Fibroblast of pulmonary artery (primary cell): Measurements from ENCODE around the gene ERCC4.

ENCODE experiments used
- DNase-seq: peaks from one replicate; pipeline ENCODE4 v3.0.0-alpha.2; 2010; ENCODE audit warnings: low read depth
- H3K4me3 ChIP-seq: replicated peaks from 2 replicates; pipeline ENCODE4 v1.5.1; 2011; ENCODE audit warnings: low read depth, mild to moderate bottlenecking, control low read depth, low read length, moderate library complexity
- TF ChIP-seq, protein P1 (sequence below): IDR thresholded peaks from 2 replicates; pipeline ENCODE4 v1.5.1; 2011; ENCODE audit warnings: mild to moderate bottlenecking, control low read depth, low read length, inconsistent platforms; ENCODE audit errors: missing control alignments

The ERCC4 gene

DNA sequence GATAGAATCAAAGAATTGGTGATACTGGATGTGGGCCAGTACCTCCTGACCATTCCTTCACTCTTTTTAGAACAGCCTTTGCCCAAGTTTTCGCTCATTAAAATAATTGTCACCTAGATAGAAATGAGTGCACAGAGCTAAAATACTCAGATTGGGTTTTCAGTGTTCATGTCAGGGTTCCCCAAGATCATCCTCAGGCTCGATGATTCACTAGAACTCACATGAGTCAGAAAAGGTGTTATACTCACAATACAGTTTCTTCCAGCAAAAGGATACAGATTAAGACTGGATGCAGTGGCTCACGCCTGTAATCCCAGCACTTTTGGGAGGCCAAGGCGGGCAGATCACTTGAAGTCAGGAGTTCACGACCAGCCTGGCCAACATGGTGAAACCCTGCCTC, 19.9 kb downstream of the ERCC4 start:
- TF ChIP-seq, protein P1, sequence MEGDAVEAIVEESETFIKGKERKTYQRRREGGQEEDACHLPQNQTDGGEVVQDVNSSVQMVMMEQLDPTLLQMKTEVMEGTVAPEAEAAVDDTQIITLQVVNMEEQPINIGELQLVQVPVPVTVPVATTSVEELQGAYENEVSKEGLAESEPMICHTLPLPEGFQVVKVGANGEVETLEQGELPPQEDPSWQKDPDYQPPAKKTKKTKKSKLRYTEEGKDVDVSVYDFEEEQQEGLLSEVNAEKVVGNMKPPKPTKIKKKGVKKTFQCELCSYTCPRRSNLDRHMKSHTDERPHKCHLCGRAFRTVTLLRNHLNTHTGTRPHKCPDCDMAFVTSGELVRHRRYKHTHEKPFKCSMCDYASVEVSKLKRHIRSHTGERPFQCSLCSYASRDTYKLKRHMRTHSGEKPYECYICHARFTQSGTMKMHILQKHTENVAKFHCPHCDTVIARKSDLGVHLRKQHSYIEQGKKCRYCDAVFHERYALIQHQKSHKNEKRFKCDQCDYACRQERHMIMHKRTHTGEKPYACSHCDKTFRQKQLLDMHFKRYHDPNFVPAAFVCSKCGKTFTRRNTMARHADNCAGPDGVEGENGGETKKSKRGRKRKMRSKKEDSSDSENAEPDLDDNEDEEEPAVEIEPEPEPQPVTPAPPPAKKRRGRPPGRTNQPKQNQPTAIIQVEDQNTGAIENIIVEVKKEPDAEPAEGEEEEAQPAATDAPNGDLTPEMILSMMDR: no peak
- no peak overlapping the region for H3K4me3 ChIP-seq
- DNase-seq: no peak

DNA sequence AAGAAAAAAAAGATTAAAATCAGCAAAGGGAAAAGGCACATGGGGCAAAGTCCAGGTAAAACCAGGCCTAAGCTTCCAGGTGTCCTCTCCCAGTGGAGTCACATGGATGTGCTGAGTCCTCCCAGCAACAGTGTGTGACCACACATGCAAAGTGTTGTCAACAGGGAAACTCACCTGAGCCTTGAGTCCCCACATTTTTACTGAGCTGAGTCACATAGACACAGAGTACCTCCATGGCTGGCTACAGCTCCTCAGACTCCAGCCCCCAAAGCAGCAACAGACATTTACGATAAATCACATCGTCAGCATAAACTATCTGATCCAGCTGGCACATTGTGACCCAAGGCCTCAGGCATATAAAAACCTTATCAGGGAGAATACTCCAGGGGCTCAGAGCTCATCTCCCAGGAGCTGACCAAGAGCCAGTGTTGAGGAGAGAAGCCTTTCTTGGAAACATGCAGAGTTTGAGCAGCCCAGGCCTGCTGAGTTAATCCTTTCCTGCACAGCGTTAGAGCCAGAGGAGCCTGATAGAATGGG, 20.5 kb downstream of the ERCC4 start:
- TF ChIP-seq, protein P1: no peak
- DNase-seq: no peak
- no peak overlapping the region for H3K4me3 ChIP-seq

DNA sequence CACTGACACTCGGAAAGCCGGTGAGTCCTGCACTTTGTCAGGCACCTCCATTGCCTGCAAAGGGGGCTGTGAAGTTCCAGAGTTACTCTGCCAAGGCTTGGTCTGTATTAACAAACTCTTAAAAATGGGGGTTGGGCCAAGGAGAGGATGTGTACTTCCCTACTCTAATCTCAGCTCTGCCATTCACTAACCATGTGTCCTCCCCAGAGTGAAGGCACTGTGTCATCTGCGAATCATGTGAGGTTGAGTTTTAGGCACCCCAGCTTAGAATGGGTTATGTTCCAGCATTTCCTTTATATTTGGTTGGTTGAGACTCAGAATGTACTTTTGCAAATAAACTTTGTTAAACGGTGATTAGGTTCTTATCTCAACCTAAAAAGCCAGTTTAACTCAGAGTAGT, 24.9 kb downstream of the ERCC4 start:
- no peak for DNase-seq

DNA sequence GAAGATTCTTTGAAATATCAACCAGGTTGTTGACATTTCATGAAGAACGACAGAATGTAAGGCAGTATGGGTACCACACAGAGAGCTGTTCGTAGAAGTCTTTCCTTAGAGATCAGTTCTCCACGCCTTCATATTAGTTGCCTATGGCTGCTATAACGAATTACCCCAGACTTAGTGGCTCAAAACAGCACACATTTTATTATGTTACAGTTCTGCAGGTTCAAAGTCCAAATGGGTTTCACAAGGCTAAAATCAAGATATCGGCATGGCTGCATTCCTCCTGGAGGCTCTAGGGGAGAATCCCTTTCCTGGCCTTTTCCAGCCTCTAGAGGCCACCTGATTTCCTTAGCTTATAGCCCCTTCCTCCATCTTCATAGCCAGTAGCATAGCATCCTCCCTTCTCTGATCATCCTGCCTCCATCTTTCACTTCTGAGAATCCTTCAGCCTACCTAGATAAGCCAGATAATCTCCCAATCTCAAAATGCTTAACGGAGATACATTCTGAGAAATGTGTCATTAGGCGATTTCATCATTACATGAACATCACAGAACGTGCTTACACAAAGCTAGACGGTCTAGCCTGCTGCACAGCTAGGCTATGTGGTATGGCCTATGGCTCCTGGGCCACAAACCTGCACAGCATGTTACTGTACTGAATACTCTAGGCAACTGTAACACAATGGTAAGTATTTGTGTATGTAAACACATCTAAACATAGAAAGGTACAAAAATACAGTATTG, 26.0 kb downstream of the ERCC4 start:
- TF ChIP-seq, protein P1: no peak
- no peak overlapping the region for H3K4me3 ChIP-seq
- no peak for DNase-seq

More for the DNA sequence above, 24.9 kb downstream of the ERCC4 start:
- H3K4me3 ChIP-seq: no peak overlapping the region
- TF ChIP-seq, protein P1: no peak

DNA sequence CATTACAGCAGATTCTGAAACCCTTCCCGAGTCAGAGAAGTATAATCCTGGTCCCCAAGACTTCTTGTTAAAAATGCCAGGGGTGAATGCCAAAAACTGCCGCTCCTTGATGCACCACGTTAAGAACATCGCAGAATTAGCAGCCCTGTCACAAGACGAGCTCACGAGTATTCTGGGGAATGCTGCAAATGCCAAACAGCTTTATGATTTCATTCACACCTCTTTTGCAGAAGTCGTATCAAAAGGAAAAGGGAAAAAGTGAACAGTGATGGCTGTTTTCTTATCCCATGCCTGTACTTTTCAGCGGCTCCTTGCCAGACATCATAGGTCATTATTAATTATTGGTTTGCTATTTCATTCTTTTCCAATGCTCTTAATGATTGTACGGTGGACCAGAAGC, 28.1 kb downstream of the ERCC4 start:
- TF ChIP-seq, protein P1: no peak

DNA sequence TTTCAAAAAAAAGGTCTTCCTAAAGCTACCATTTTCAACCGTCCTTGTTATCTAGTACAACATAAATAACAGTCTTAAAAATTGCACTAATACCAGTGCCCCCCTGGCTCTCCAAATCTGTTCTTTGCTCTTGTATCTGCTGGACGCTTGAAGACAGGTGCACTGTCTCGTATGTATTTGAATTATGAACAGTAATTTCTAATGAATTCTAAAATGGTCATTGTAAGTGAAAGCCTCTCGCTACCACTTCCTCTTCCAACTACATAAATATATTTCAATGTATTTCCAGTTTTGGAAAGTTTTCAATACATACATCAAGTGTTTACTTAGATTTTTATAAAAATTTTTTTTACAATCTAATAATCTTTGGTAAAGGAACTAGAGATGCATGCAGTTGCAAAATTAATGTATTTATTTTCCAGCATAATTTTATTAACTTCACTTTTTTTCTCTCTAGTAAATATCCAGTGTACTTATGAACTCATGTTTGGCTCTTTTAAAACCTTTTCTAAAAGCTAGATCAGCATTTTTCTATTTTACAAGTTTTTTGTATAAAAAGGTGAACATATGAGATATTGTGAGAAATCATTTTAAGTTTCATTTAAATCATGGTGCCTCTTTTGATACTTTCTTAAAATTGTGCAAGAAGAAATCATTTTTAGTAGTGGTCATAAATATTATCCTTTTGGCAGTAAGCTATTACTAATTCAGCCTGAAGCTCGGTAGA, 31.0 kb downstream of the ERCC4 start:
- no peak for DNase-seq
- TF ChIP-seq, protein P1: no peak
- no peak overlapping the region for H3K4me3 ChIP-seq

More for the DNA sequence above, 28.1 kb downstream of the ERCC4 start:
- DNase-seq: no peak
- H3K4me3 ChIP-seq: no peak overlapping the region
